K562 (cell line): Measurements from ENCODE around the gene CEP85L. TPM values are rescaled to one million over a fixed set of nuclear protein-coding genes. Genes with fewer than 3 reads are reported as not detected.

Experiments used
- CBX1 ChIP-seq: sonication (generic); IDR thresholded peaks from 2 replicates; pipeline ENCODE4 v1.6.1; 2016; ENCODE audit warnings: antibody characterized with exemption, low read depth, mild to moderate bottlenecking
- CEBPB ChIP-seq: fragments of 450-650 bp; IDR thresholded peaks from 2 replicates; pipeline ENCODE4 v1.6.1; 2016; ENCODE audit warnings: missing genetic modification characterization, missing compliant biosample characterization
- HMGN3 ChIP-seq: IDR thresholded peaks from 2 replicates; pipeline ENCODE4 v1.6.1; 2011; ENCODE audit warnings: borderline replicate concordance, low read depth, mild to moderate bottlenecking, mixed read lengths, low read length; ENCODE audit not compliant: insufficient read length; ENCODE audit errors: extremely low read depth
- HNRNPK ChIP-seq: fragments of 200-400 bp; formaldehyde crosslinking; IDR thresholded peaks from one replicate; pipeline ENCODE4 v1.6.1; 2018; ENCODE audit warnings: mild to moderate bottlenecking, low read depth, low read length; ENCODE audit not compliant: poor library complexity, severe bottlenecking
- HSF4 ChIP-seq: fragments of 250-450 bp; sonication (Bioruptor Pico); IDR thresholded peaks from 2 replicates; pipeline ENCODE4 v2.1.2; 2022; ENCODE audit warnings: mild to moderate bottlenecking, moderate library complexity, borderline replicate concordance
- KLF16 ChIP-seq: IDR thresholded peaks from 2 replicates; pipeline ENCODE4 v1.6.1; 2016; ENCODE audit warnings: antibody characterized with exemption
- LCOR ChIP-seq: sonication (generic); formaldehyde crosslinking; IDR thresholded peaks from 2 replicates; pipeline ENCODE4 v1.8.0; 2022; ENCODE audit warnings: mild to moderate bottlenecking, missing genetic modification reagents
- LEF1 ChIP-seq: fragments of 450-650 bp; IDR thresholded peaks from 2 replicates; pipeline ENCODE4 v1.6.1; 2016; ENCODE audit warnings: mild to moderate bottlenecking
- NONO ChIP-seq, 2 experiments: fragments of 200-400 bp in 1 of 2; fragments of 450-650 bp in 1 of 2; formaldehyde crosslinking in 1 of 2; IDR thresholded peaks; 2 replicates each; pipeline ENCODE4 v1.6.1; 2017; ENCODE audit warnings: low read depth in 2 of 2, mild to moderate bottlenecking in 2 of 2, moderate library complexity in 2 of 2, low read length in 1 of 2
- PATZ1 ChIP-seq: fragments of 250-450 bp; sonication (Bioruptor Pico); IDR thresholded peaks from 2 replicates; pipeline ENCODE4 v1.5.0; 2020; ENCODE audit warnings: mild to moderate bottlenecking, borderline replicate concordance
- PKNOX1 ChIP-seq: fragments of 450-650 bp; IDR thresholded peaks from 2 replicates; pipeline ENCODE4 v1.6.1; 2016
- SMAD2 ChIP-seq: fragments of 150-350 bp; IDR thresholded peaks from 2 replicates; pipeline ENCODE4 v1.6.1; 2014; ENCODE audit warnings: low read depth, mild to moderate bottlenecking, low read length
- SMARCA5 ChIP-seq: fragments of 450-650 bp; IDR thresholded peaks from 2 replicates; pipeline ENCODE4 v1.6.1; 2016
- SMC3 ChIP-seq: conservative IDR thresholded peaks from 2 replicates; pipeline ENCODE4 v1.6.1; 2011; ENCODE audit warnings: low read depth, low read length, improper control_type of control experiment; ENCODE audit not compliant: insufficient read depth
- TFAP4 ChIP-seq: sonication (generic); formaldehyde crosslinking; IDR thresholded peaks from 2 replicates; pipeline ENCODE4 v1.8.0; 2022; ENCODE audit warnings: missing genetic modification reagents, mild to moderate bottlenecking, moderate library complexity, borderline replicate concordance
- THRAP3 ChIP-seq: fragments of 450-650 bp; IDR thresholded peaks from 2 replicates; pipeline ENCODE4 v1.6.1; 2016; ENCODE audit warnings: mild to moderate bottlenecking, inconsistent platforms, borderline replicate concordance
- XRCC3 ChIP-seq: fragments of 450-650 bp; IDR thresholded peaks from 2 replicates; pipeline ENCODE4 v1.6.1; 2017; ENCODE audit warnings: mild to moderate bottlenecking, moderate library complexity
- ZBTB9 ChIP-seq: fragments of 450-650 bp; formaldehyde crosslinking; IDR thresholded peaks from 2 replicates; pipeline ENCODE4 v1.4.0; 2020; ENCODE audit warnings: mild to moderate bottlenecking, moderate library complexity
- ZNF133 ChIP-seq: fragments of 250-450 bp; sonication (Bioruptor Pico); IDR thresholded peaks from 2 replicates; pipeline ENCODE4 v1.4.0; 2020; ENCODE audit warnings: mild to moderate bottlenecking
- ZNF165 ChIP-seq: fragments of 250-450 bp; sonication (Bioruptor Pico); IDR thresholded peaks from 2 replicates; pipeline ENCODE4 v1.4.0; 2020; ENCODE audit warnings: borderline replicate concordance
- ZNF282 ChIP-seq: sonication (generic); formaldehyde crosslinking; IDR thresholded peaks from 2 replicates; pipeline ENCODE4 v1.8.1; 2023; ENCODE audit warnings: missing genetic modification reagents
- ZNF316 ChIP-seq: fragments of 450-650 bp; IDR thresholded peaks from 2 replicates; pipeline ENCODE4 v1.6.1; 2016
- ZNF384 ChIP-seq: IDR thresholded peaks from 2 replicates; pipeline ENCODE4 v1.6.1; 2012; ENCODE audit warnings: low read depth, low read length, improper control_type of control experiment
- ZNF696 ChIP-seq: fragments of 250-450 bp; sonication (Bioruptor Pico); conservative IDR thresholded peaks from 2 replicates; pipeline ENCODE4 v1.4.0; 2020; ENCODE audit warnings: mild to moderate bottlenecking, moderate library complexity
- polyA plus RNA-seq, 8 experiments: library from polyadenylated mRNA; depleted of rRNA in 4 of 8; stranded (reverse) in 5 of 8; unstranded in 3 of 8; fragments of >200 nt; fragmentation: Nextera tagmentation in 2 of 8; fragmentation: Illumina TruSeq in 1 of 8; extraction: Ambion mirVana in 2 of 8; extraction: Trizol in 1 of 8; gene quantifications; 2 replicates each; pipeline versions ENCODE4 v1.2.1 to v1.2.3, GENCODE V29; 2011 to 2014; ENCODE audit warnings: inconsistent platforms in 1 of 8, missing spikeins in 1 of 8
- total RNA-seq, 7 experiments: library from RNA; depleted of rRNA in 6 of 7; stranded (reverse); fragments of >200 nt in 6 of 7; fragmentation: Illumina TruSeq in 2 of 7; extraction: Trizol in 2 of 7; gene quantifications; 2 replicates each; pipeline versions ENCODE4 v1.2.1 to v1.2.3, GENCODE V29; 2011 to 2021; ENCODE audit warnings: low replicate concordance in 1 of 7

Gene CEP85L
- total and polyA plus RNA-seq, 9 of the 15 experiments (the other 6 are each of a cell fraction or from before 2014, with no cell fraction given) = 4.5 to 15.8 (median 8.3) TPM

GRCh38 chr6:118551063-118552053, 100.0 kb downstream of the CEP85L start (continued):
- TF ChIP-seq PKNOX1 (no peak), TFAP4 (CRISPR knock-in tag) (no peak), HSF4 (no peak), THRAP3 (0 out of 2 replicates have a peak, but pooled peaks have one; percentile 31), CEBPB (0 out of 2 replicates have a peak, but pooled peaks have one; percentile 19), SMAD2 (no peak), ZNF282 (CRISPR knock-in tag) (no peak), ZNF316 (no peak), HMGN3 (no peak), PATZ1 (CRISPR knock-in tag) (no peak), SMARCA5 (no peak), ZBTB9 (CRISPR knock-in tag) (no peak), LCOR (CRISPR knock-in tag) (no peak), HNRNPK (no peak), KLF16 (0 out of 2 replicates have a peak, but pooled peaks have one; percentile 6), NONO (IDR thresholded peaks at IDR 0.05; ENCODE audit: low read depth in 2 of 2, low read length in 1 of 2) (no peak), LEF1 (no peak), SMC3 (peak; percentile 56), ZNF384 (peak; percentile 64; the same call in 1 of the 2 replicates), CBX1 (no peak), ZNF133 (CRISPR knock-in tag) (no peak), ZNF165 (no peak), XRCC3 (no peak), ZNF696 (CRISPR knock-in tag) (no peak)
